ENCODE data around the gene CTSS.
"Not testable (repeated sequence)": the region's sequence is repeated elsewhere in the genome, so short reads cannot be mapped to it uniquely, and the experiment has no call there.

The CTSS gene

DNA sequence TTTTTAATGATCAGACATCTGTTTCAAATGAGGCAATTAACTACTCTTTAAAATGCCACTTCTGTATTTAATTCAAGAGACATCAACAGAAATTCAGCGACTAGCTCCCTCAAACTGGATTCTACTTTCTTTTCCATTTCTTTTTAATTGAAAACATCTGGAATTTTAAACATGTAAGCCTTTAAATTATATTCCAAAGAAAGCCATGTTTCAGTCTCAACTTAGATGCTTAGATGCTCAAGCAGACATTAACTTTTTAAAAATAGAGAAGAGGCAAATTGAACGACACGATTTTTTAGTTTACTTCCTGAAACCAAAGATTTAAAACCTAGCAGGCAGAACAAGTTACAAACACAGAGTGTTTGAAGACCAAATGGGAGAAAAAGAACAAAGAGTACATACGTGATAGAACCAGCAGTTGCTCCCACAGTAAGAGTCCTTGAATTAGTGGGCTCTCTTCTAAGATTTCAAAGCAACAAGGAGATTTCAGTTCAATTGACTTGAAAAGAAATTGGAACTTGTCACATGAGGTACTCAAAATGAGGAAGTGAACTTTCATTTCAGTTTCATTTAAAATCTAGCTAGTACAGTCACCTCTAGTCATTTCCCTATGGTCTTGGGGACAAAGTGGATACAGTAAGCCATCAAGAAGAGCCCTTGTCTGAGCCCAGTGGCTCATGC, at the start of gene CTSS:
Gene CTSS, minus strand, starts transcription at position 483 of the 681 bp plus-strand sequence. CDS start 1,015 bp downstream, outside the sequence.
- no peak for DNase-seq (ENCODE audit: low read depth in 2 of 3, low spot score in 2 of 3)

DNA sequence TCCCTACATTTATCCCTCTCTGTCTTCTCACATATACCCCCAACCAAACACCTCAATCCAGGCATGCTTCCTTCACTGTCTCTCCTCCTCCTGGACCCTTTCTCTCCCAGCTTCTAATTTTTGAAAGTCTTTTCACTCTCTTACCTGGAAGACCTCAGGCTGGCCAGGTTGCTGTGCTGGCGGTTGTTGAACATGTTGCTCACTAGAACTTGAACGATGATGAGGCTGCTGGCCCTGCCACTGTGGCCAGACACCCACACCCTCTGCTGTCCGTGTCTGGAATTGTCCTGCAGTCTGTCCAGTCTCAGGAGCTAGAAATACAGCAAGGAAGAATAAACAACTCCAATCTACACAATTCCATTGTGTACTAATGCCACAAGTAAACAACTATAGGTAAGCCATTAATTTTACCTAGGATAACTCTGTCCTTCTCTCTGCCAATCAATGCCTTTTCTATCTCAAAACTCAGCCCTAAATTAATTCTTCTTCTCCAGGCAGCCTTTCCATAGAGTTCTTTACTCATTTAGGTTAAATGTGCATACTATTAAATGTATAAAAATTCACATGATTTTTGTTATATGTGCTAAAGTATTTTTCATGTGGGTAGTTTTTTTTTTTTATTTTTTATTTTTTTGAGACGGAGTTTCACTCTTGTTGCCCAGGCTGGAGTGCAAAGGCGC, 47.6 kb upstream of the CTSS start:
- DNase-seq (ENCODE audit: low read depth in 2 of 3, low spot score in 2 of 3) = no peak

DNA sequence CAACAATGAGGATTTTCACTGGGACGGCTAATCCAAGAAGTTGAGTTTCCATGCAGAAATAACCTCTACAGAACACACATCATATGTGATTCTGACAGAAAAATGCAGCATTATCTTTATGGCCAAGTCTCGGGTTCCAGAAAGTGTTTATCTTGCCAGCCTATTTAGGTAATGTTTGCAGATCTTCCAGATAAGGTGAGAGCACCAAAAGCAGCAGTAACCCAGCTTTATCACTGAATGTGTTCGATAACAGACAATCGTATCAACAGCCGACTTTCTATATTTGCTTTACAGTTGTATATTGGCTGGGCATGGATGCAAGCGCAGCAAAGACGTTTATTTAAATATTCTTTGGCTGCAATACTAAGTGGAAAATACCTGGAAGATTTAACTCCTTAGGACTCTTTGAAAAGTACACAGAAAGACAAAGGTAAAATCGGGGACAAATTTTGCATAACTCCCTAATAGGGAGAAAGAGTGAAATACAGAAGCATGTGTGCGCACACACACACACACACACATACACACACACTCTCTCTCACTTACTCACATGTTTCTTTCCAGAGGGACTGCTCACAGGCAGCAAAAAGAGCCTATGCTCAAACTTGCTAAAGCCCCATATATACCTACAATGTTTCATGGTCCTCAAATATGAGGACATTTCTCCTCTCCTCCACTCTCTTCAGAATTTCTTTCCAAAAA, 45.5 kb upstream of the CTSS start:
- no peak for DNase-seq (ENCODE audit: low read depth in 2 of 3, low spot score in 2 of 3)

DNA sequence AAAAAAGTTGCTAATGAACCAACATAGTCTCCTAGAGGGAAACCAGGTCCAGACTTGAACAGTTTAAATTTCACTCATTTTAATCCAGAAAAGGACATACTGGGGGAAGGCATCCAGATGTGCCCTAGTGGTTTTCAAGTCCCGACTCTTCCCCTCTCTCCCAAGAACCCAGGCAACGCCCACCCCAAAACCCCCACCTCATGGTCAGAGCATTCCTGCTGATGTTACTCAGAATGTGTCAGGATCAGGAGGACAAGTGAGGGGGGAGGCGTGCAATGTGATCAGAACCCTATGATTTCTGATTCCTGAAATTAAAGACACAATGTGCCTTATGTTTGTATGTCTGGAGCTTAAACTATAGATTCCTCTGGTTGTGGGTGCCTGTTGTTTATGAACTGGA, 44.1 kb upstream of the CTSS start:
- DNase-seq (ENCODE audit: low read depth in 2 of 3, low spot score in 2 of 3) = no peak

DNA sequence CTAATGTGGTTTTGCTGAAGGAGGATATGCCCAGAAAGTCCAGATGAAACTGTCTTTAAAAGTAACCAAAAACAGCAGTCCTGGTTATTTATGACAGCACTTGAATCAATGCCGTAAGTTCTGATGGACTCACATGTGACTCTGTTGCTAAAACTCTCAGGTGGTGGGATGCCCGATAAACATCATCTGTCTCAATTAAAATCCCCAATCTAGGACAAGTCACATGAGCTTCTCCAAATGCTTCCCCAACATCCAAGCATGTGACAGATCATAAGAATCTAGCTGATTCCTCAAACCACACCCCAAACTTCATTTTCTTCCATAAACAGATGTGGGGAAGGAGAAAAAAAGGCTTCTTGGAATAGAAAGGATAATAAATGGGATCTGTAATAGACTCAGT, 43.3 kb upstream of the CTSS start:
- DNase-seq (ENCODE audit: low read depth in 2 of 3, low spot score in 2 of 3) = no peak

DNA sequence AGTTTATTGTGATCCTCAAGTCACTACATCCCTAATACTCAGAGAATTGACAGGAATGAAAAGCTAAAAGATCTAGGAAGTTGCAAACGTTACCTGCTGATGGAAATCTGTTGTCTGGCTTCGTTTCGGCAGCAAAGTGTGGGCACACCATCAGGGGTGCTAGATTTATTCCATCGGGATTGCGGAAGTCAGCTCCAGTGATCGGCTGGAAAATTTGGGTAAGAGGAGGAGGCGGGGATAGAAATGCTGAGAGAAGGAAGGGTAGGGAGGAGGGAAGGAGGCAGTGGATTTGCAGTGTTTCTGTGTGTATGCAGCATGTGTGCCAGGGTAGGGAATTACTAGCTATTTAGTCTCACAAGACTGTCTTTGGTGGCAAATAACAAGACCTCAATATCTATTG, 42.5 kb upstream of the CTSS start, which contains the start of gene CTSK:
Gene CTSK, minus strand, starts transcription at position 140 of the 400 bp plus-strand sequence. CDS start 1,455 bp downstream, outside the sequence.
- DNase-seq (ENCODE audit: low read depth in 2 of 3, low spot score in 2 of 3) = no peak

DNA sequence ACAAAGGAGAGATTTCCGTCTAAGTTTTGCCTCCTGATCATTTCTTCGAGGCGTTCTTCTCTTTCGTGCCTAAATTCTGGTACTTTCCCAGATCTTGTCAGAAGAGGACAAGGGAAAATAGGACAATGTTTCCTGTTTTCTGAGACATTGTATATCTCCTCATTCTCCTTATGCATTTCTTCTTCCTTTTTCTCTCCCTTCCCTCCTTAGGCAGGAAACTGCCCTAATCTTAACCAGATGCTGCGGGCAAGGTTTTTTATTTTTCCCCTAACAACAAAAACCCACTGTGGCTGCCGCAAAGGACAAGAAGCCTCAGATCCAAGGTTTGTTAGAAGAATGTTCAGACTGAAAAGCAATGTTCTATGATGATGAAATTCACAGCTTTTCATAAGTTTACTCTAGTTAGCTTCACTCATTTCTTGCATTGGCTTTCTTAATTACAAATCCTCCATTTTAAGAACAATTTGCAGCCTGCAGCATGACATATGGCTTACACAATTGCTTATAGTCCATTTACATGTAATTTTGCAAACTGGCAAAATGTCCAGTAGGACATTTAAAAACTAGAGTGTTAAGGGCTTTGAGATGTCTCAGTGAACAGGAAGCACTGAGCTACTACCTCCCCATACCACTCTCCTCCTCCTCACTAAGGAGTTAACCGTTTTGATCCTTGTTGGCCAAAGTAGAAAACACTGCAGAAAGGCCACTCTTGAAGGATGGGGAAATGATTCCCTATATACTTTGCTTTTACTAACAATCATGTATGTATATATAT, 41.9 kb upstream of the CTSS start:
- no peak for DNase-seq (ENCODE audit: low read depth in 2 of 3, low spot score in 2 of 3)

DNA sequence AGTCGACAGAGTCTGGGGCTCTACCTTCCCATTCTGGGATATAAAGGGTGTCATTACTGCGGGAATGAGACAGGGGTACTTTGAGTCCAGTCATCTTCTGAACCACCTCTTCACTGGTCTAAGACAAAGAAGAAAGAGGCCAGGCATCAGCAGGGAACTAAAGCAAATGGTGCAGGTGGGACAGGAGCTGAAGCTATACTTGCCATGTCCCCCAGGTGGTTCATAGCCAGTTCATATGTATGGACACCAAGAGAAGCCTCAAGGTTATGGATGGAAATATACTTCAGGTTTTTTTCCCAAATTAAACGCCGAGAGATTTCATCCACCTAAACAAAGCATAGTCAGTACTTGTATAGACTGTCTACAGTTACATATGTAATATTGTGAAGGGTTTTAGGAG, 40.3 kb upstream of the CTSS start:
- DNase-seq (ENCODE audit: low read depth in 2 of 3, low spot score in 2 of 3) = no peak

DNA sequence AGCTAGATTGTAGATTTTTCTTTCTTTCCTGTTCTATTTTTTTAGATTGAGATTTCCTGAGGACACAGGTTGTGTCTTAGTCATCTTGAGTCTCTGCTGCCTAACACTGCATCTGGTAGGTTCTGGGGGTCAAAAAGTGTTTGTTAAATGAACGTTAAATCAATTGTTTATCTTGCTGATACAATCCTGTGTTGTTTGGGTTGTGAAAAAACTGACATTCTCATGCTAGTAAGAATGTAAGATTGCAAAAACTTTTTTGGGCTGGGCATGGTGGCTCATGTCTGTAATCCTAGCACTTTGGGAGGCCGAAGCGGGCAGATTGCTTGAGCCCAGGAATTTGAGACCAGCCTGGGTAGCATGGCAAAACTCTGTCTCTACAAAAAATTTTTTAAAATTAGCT, 39.1 kb upstream of the CTSS start:
- no peak for DNase-seq (ENCODE audit: low read depth in 2 of 3, low spot score in 2 of 3)

DNA sequence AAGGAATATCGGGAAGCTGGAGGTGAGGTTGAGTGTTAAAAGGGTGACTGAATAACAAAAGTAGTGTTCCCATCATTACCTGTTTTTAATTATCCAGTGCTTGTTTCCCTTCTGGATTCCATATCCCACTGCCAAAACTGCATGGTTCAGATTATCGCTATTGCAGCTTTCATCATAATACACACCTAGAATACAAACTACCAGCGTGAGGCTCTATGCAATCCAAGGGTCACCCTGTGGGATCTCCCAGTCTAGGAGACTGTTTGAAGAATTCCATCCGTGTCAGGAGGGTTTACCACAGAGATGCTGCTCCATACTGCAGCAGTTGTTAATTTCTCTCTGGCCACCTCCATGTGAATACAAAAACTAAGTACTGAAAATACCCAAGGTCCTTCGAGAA, 33.5 kb upstream of the CTSS start:
- no peak for DNase-seq (ENCODE audit: low read depth in 2 of 3, low spot score in 2 of 3)

DNA sequence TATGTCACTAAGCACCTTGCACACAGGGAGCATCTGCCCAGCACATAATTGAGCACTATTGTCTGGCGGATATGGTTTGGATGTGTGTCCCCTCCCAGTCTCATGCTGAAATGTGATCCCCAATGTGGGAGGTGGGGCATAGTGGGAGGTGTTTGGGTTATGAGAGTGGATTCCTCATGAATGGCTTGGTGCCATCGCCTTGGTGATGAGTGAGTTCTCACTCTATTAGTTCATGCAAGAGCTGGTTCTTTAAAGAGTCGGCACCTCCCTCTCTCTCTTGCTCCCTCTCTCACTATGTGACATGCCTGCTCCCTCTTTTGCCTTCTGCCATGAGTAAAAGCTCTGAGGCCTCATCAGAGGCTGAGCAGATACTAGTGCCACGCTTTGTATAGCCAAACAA, 32.9 kb upstream of the CTSS start:
- no peak for DNase-seq (ENCODE audit: low read depth in 2 of 3, low spot score in 2 of 3)

DNA sequence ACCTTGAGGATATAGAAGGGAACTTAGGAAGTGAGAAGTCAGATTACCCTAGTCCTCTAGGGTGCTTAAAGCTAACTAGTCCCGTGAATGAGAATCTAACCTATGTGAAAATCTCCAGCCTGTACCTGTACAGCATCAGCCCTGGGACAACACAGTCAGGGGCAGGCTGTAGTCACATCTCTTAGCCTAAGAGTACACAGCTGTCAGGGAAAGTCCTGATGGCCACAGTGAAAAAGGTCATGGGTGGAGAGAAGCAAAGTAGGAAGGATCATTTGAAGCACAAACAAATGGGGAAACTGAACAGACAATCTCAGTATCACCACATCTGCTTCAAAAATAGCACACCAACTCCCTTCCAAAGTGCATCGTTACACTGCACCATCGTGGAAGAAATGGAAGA, 30.8 kb upstream of the CTSS start:
- no peak for DNase-seq (ENCODE audit: low read depth in 2 of 3, low spot score in 2 of 3)

DNA sequence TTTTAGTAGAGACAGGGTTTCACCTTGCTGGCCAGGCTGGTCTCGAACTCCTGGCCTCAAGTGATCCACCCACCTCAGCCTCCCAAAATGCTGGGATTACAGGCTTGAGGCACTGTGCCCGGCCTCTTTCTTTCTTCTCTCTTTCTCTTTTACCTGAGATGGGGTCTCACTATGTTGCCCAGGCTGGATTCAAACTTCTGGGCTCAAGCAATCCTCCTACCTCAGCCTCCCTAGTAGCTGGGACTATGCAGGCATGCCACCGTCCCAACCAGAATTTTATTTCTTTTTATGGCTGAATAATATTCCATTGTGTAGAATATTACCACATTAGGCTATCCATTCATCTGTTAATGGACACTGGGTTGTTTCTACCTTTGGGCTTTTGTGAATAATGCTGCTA, 28.2 kb upstream of the CTSS start:
- not testable (repeated sequence) for DNase-seq (ENCODE audit: low read depth in 2 of 3, low spot score in 2 of 3)

DNA sequence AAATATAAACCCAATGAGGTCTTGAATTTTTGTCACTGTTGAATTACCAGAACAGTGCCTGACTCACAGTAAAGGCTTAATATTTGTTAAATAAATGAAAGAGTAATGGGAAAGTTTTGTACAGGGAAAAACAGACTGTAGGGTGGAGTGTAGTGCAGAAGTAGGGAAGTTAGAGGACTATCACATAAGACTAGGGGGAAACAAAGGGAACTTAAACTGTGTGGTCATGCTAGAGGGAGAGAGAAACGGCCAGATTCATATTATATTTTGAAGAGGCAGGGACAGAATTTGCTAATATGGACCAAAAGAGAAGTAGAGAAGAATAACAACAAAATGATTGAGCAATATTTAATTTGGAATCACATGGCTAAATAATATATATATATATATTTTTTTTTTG, 27.6 kb upstream of the CTSS start:
- DNase-seq (ENCODE audit: low read depth in 2 of 3, low spot score in 2 of 3) = no peak

DNA sequence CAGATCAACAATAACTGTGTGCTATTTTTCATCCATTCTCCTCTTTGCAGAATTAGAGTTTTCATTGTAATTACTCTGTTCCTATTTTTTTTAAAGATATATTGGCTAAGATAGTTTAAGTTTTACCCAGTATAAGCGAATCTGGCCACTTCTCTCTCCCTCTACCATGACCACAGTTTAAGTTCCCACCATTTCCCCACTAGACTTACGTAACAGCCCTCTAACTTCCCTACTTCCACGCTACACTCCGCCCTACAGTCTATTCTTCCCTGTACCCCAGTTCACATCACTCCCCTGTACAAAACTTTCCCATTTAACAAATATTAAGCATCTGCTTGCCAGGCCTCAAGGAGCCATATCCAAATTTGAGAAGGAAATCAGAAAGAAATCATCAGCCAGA, 26.0 kb upstream of the CTSS start:
- no peak for DNase-seq (ENCODE audit: low read depth in 2 of 3, low spot score in 2 of 3)

DNA sequence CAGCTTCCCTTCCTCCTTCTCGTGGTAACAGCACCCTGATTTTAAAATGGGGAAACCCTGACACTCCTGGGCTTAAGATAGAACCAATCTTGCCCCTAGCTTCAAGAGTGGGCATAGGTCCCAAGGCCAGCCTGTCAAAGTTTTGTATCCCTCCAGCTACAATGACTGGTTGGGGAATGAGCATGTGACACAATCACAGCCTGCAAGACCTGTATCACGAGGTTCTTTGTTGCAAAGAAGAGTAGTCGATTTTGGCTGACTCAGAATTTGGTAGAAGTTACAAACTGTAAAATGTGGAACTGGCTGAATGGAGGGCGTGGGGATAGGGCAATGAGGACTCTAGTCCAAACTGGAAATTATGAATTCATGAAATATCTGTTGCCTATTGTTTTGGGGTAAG, 23.8 kb upstream of the CTSS start:
- DNase-seq (ENCODE audit: low read depth in 2 of 3, low spot score in 2 of 3) = no peak

DNA sequence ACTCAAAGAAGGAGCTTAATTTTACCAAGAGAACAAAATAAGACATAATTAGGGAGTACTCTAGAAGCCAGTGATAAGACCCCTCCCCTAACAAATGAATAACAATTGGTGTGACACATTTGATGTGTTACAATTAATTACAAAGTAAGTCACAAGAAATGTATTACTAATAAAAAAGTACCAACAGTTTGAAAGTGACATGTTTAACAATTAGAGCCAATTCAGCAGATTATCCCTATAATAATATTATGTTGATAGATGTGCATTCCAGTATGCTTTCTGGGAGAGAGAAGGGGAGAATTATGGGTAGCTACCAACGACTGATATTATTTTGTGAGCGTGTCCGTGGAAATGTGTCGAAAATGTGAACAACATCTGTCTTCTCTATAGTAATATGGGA, 23.4 kb upstream of the CTSS start:
- no peak for DNase-seq (ENCODE audit: low read depth in 2 of 3, low spot score in 2 of 3)

DNA sequence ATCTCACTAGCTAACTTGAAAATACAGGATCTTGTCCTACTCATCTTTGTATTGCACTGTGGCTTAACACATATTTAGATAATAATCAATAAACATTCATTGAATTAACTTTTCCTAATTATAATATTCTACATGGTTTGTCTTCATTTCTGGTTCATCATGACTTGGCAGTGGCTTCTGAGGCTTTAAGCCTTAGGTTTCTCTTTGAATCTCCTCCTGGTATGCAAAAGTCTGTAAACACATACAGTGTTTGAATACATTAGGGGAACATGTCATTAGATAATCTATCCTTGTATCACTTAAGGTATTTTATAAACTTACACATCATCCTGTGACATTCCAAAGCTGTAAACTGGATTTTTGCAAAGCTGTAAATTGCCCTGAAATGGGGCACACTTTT, 21.9 kb upstream of the CTSS start:
- no peak for DNase-seq (ENCODE audit: low read depth in 2 of 3, low spot score in 2 of 3)

DNA sequence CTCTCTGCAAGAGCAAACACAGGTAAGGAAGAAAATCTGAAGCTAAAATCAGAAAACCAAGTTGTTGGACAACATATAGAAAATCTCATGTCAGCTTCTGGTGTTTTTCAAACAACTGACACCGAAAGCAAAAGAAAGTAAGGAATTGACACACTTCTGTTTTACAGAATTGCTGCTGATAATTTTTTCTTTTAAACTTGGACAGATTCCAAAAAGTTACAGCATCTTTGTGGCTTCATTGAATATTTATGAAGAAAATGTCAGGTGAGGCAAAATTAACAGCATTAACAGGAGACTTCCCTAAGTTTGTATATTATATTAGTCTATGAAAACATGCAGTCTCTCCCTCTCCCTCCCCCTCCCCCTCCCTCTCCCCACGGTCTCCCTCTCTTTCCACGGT, 14.9 kb upstream of the CTSS start:
- DNase-seq (ENCODE audit: low read depth in 2 of 3, low spot score in 2 of 3) = no peak

DNA sequence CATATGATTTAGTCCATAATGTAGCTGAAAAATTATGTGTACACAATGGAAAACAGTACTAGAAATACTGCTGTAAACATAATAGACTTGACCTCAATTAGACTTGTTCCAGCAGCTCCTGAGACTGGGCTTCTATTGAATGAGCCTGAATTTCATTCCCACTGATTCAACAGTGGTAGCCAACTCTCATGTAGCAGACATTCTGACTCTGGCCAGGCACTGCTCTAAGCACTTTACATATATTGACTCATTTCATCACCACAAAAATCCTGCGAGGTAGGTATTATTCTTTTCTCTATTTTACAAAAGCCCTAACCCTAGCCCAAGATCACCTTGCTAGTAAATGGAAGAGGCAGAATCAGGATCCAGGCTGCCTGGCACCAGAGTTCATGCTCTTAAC, 12.8 kb upstream of the CTSS start:
- DNase-seq (ENCODE audit: low read depth in 2 of 3, low spot score in 2 of 3) = no peak

DNA sequence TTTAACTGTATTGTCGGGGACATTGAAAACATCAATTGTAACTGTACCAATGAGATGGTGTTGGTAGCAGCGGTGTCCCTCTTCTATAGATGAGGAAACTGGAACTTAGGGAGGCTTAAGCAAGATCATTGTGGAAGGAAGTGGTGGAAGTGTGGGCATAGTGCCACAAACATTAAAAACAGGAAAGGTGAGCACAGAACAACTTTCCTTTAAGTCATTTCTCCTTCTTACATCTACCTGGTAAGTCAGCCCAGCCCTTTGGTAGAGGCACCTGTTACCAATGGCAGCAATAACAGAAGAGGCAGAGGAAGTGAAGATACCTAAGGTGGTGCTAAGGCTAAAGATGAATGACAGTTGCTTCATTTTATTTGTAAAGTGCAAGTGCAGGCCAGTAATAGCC, 12.0 kb upstream of the CTSS start:
- no peak for DNase-seq (ENCODE audit: low read depth in 2 of 3, low spot score in 2 of 3)
